GM18519 (cell line): ENCODE measurements around the gene NHSL2.

Experiments used
- ATAC-seq: cut with Tn5 transposase; IDR thresholded peaks from one replicate; pipeline ENCODE4 v1.9.1; 2021; ENCODE audit warnings: mild to moderate bottlenecking, moderate library complexity; ENCODE audit not compliant: unreplicated experiment, low FRiP score

NHSL2 gene

GRCh38 chrX:72016881-72017783 is 106.5 kb downstream of the NHSL2 start:
- no peak for ATAC-seq

- ATAC-seq = peak; percentile 55
Measured at GRCh38 chrX:72018277-72019112, 107.8 kb downstream of the NHSL2 start.

- ATAC-seq = no peak
Measured at GRCh38 chrX:72019487-72019886, 108.8 kb downstream of the NHSL2 start.

GRCh38 chrX:72020204-72020603 is 109.6 kb downstream of the NHSL2 start:
- no peak for ATAC-seq

GRCh38 chrX:72020788-72021187 is 110.1 kb downstream of the NHSL2 start:
- peak; percentile 55 for ATAC-seq

- no peak for ATAC-seq
Measured at GRCh38 chrX:72021975-72022374, 111.3 kb downstream of the NHSL2 start.

GRCh38 chrX:72023071-72023470 is 112.4 kb downstream of the NHSL2 start:
- ATAC-seq = no peak

- no peak for ATAC-seq
Measured at GRCh38 chrX:72025236-72025770, 114.7 kb downstream of the NHSL2 start.

GRCh38 chrX:72026341-72027023 is 115.8 kb downstream of the NHSL2 start:
- ATAC-seq = no peak

GRCh38 chrX:72027024-72027913 is 116.6 kb downstream of the NHSL2 start:
- ATAC-seq = no peak

GRCh38 chrX:72027914-72028307 is 117.3 kb downstream of the NHSL2 start:
- no peak for ATAC-seq

GRCh38 chrX:72028701-72029470 is 118.2 kb downstream of the NHSL2 start:
- ATAC-seq = no peak

GRCh38 chrX:72029483-72030411 is 119.1 kb downstream of the NHSL2 start:
- no peak for ATAC-seq

GRCh38 chrX:72030431-72030830 is 119.8 kb downstream of the NHSL2 start:
- ATAC-seq = no peak

- no peak for ATAC-seq
Measured at GRCh38 chrX:72031118-72031517, 120.5 kb downstream of the NHSL2 start.

GRCh38 chrX:72031634-72032033 is 121.0 kb downstream of the NHSL2 start:
- ATAC-seq = no peak

GRCh38 chrX:72037601-72038000 is 127.0 kb downstream of the NHSL2 start:
- ATAC-seq = no peak

GRCh38 chrX:72038016-72038415 is 127.4 kb downstream of the NHSL2 start:
- ATAC-seq = no peak
